ENCODE data around the gene GIMD1. TPM values are rescaled to one million over a fixed set of nuclear protein-coding genes. Genes with fewer than 3 reads are reported as not detected.

Gene GIMD1
- total and polyA plus RNA-seq, 2 experiments from 2014 or later: not detected

DNA sequence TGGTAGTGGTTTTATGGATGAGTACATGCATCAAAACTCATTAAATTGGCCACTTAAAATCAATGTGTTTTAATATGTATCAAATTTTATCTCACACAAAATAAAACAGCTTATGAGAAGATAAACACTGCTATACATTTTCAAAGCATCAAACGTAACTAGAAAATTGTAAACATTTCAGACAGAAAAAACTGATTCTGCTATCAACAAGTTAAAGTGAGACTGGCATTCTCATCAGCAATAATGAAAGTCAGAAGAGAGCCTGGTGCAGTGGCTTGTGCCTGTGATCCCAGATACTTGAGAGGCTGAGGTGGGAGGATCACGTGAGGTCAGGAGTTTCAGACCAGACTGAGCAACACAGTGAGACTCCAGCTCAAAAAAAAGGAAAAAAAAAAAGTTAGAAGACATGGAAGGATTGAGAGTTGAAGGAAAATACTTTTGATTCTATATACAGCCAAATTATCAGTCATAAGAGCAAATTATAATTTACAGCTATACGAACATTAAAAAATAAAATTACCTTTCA is 55.5 kb downstream of the GIMD1 start:
- H3K27me3 Mint-ChIP-seq (ENCODE audit: insufficient read depth, low read depth, poor library complexity): no peaks in the 10 kb centered on the region
- H3K4me1 Mint-ChIP-seq: peaks cover 4% of the 10 kb centered on the region
- Histone ChIP-seq H3K79me2 (replicated peaks; ENCODE audit: insufficient read depth) (peaks cover 80% of the 10 kb centered on the region), H3K4me3 (no peak overlapping the region), H3K9me2 (ENCODE audit: insufficient read depth) (no peaks in the 10 kb centered on the region), H4K20me1 (replicated peaks; ENCODE audit: insufficient read depth) (no peaks in the 10 kb centered on the region), H3K4me2 (no peak overlapping the region), H3K27ac (ENCODE audit: low read depth) (no peak overlapping the region), H3K27me3 (ENCODE audit: insufficient read depth) (no peaks in the 10 kb centered on the region), H3K4me1 (ENCODE audit: insufficient read depth) (no peaks in the 10 kb centered on the region), H2AFZ (no peak overlapping the region), H3K36me3 (ENCODE audit: insufficient read depth) (no peaks in the 10 kb centered on the region; the same call in 1 of the 2 replicates), H3F3A (replicated peaks; ENCODE audit: low read depth) (no peaks in the 10 kb centered on the region)
- TF ChIP-seq, protein P1, sequence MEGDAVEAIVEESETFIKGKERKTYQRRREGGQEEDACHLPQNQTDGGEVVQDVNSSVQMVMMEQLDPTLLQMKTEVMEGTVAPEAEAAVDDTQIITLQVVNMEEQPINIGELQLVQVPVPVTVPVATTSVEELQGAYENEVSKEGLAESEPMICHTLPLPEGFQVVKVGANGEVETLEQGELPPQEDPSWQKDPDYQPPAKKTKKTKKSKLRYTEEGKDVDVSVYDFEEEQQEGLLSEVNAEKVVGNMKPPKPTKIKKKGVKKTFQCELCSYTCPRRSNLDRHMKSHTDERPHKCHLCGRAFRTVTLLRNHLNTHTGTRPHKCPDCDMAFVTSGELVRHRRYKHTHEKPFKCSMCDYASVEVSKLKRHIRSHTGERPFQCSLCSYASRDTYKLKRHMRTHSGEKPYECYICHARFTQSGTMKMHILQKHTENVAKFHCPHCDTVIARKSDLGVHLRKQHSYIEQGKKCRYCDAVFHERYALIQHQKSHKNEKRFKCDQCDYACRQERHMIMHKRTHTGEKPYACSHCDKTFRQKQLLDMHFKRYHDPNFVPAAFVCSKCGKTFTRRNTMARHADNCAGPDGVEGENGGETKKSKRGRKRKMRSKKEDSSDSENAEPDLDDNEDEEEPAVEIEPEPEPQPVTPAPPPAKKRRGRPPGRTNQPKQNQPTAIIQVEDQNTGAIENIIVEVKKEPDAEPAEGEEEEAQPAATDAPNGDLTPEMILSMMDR (conservative IDR thresholded peaks at IDR 0.05; ENCODE audit: low read depth in 2 of 2): no peak
- TF ChIP-seq EZH2phosphoT487 (IDR thresholded peaks at IDR 0.05; ENCODE audit: unreplicated experiment): no peak
- TF ChIP-seq ZNF331 (CRISPR knock-in tag; IDR thresholded peaks at IDR 0.05; ENCODE audit: low read depth): no peak
- TF ChIP-seq EZH2 (IDR thresholded peaks at IDR 0.05; ENCODE audit: low read depth, unreplicated experiment): no peak
- TF ChIP-seq CREB1 (CRISPR knock-in tag; IDR thresholded peaks at IDR 0.05; ENCODE audit: low read depth): no peak
- TF ChIP-seq POLR2AphosphoS5 (IDR thresholded peaks at IDR 0.05; ENCODE audit: low read depth): no peak
- no peak for TF ChIP-seq ZNF462 (CRISPR knock-in tag; IDR thresholded peaks at IDR 0.05)
- TF ChIP-seq, protein P2, sequence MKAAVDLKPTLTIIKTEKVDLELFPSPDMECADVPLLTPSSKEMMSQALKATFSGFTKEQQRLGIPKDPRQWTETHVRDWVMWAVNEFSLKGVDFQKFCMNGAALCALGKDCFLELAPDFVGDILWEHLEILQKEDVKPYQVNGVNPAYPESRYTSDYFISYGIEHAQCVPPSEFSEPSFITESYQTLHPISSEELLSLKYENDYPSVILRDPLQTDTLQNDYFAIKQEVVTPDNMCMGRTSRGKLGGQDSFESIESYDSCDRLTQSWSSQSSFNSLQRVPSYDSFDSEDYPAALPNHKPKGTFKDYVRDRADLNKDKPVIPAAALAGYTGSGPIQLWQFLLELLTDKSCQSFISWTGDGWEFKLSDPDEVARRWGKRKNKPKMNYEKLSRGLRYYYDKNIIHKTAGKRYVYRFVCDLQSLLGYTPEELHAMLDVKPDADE (IDR thresholded peaks at IDR 0.05): no peak
- no peak for TF ChIP-seq ZNF114 (CRISPR knock-in tag; IDR thresholded peaks at IDR 0.05)
- no peak for TF ChIP-seq REST (IDR thresholded peaks at IDR 0.05; ENCODE audit: unreplicated experiment)
- no peak for TF ChIP-seq JUNB (IDR thresholded peaks at IDR 0.05; ENCODE audit: unreplicated experiment)
- no peak for TF ChIP-seq NANOG (IDR thresholded peaks at IDR 0.05; ENCODE audit: borderline replicate concordance)
- TF ChIP-seq STAT1 (IDR thresholded peaks at IDR 0.05; ENCODE audit: unreplicated experiment): no peak
- ATAC-seq: no peak
- no peaks in the 10 kb centered on the region; the same call in 2 of the 3 replicates for H3K36me3 Mint-ChIP-seq (ENCODE audit: low read depth)
- H3K4me3 Mint-ChIP-seq: no peak overlapping the region
- H3K9me3 Mint-ChIP-seq: no peaks in the 10 kb centered on the region
- no peak overlapping the region for H3K27ac Mint-ChIP-seq
- DNase-seq (ENCODE audit: low spot score): no peak

Measured in GM23338 (cell line).